NCI-H1048 (cell line): Measurements from ENCODE around the gene ZCCHC17.
"Not testable (repeated sequence)": the region's sequence is repeated elsewhere in the genome, so short reads cannot be mapped to it uniquely, and the experiment has no call there.

Source experiments
- DNase-seq: peaks from one replicate; lab custom pipeline; 2025; lab: John Stamatoyannopoulos, UW

The ZCCHC17 gene

DNA sequence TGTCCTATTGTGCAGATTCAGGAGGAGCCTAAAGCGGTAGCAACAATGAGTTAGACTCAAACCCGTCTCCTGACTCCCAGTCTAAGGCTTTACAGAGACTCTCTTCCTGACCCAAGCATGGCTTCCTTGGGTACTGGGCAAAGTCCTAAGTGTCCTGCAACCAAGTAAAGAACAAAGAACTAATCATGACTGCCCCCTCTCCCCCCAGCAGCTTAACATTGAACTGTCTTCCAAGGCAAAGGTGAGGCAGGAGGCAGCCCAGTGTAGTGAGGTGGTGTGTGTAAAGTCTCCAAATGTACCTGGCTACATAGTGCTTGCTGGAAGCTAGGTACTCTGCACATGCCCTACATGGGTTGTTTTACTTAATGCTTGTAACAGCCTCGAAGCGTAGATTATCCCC is 73.7 kb downstream of the ZCCHC17 start:
- DNase-seq, result no peak

DNA sequence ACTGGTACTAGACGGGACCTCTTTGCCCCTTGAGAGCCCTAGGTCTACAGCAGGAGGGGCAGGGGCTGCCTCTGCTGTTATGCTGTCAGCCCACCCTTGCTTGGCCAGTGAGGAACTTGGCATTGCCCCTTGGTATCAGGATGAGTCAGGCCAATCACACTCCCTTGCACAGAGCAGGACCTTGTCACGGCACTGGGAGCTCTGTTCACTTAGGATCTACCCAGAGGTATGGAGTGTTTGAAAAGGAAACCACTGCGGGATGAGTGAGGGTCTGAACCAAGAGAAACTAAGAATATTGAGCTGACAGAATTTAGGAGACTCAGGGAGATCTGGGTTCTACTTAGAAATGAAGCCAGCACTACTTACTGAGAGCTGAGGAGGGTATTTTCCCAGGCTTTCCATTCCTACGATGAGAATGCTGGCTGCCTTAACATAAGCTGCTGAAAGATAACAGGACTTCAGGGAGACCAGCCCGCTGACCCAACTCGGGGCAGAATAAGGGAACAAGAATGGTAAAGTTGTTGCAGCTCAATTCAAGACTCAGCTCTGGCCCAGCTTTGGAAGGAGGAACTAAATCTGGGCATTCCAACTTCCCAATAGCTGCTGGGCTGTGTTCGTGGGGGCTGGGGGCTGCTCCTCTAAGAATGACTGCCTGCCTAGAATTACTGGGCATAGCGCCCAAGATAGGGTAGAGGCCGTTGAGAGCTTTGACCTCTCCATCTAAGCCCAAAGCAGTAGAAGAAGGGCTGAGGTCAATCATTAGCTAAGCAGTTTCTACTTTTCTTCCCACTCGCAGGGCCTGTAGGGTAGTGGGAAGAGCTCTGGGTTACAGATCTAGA is 74.5 kb downstream of the ZCCHC17 start:
- DNase-seq, result no peak

DNA sequence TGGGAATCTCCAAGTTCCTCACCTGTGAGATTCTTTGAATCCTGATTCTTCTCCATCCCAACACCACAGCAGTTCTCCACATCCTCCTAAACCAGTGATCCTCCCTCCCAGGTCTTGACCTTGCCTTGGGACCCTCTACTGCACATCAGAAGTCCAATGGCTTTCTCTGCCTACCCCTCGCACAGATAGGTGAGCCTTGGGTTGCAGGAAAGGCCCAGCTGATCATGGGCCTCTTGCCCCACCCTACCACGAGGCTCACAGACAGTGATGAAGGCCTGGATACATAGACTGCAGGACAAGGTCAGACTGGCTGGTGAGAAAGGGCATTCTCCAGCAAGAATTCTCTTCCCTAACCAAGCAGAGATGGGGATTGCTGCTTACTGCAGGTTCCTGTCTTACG is 75.2 kb downstream of the ZCCHC17 start:
- DNase-seq, result no peak

GRCh38 chr1:31372751-31373055 is 75.9 kb downstream of the ZCCHC17 start:
- no peak for DNase-seq

DNA sequence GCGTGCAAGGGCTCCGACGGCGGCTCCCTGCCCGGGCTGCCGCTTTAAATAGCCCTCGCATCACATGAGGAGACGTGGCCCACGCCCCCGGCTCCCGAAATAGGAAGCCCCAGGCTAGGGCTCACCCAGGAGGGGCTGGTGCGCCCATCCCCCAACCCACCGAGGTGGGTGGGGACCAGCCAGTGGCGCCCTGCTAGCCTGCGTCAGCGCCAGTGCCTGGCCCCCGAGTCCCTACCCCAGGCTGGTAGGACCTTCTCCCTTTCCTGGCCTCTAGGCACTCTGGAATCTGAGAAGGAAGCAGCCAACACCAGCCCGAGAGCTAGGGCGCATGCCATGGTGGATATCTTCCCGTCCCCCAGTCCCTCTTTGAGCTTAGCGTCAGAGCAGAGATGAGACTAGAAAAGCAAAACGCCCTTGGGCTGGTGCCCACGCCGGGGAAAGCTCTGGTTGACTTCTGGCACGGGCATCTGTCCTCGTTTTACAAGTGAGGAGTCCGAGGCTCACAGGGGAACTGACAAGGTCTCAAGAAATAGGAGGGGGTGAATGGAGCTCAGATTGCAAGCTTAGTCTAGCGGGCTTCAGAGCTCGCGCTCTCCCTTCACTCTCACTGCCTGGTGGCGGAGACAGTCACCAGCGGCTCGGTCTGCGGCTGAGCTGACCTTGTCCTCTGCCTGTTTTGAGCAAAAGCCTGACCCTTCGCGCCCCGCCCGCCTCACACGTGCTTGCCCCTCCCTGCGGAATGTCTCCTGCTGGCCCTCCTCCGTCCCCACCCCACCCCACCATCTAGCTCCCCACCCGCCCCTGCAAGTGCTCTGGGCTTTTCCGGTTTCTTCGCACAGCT is 76.4 kb downstream of the ZCCHC17 start, which contains the start of gene FABP3:
TSS of gene FABP3 (minus strand) at position 21 of the 841 bp plus-strand sequence. CDS start 62 bp downstream, outside the sequence.
- DNase-seq, result no peak

DNA sequence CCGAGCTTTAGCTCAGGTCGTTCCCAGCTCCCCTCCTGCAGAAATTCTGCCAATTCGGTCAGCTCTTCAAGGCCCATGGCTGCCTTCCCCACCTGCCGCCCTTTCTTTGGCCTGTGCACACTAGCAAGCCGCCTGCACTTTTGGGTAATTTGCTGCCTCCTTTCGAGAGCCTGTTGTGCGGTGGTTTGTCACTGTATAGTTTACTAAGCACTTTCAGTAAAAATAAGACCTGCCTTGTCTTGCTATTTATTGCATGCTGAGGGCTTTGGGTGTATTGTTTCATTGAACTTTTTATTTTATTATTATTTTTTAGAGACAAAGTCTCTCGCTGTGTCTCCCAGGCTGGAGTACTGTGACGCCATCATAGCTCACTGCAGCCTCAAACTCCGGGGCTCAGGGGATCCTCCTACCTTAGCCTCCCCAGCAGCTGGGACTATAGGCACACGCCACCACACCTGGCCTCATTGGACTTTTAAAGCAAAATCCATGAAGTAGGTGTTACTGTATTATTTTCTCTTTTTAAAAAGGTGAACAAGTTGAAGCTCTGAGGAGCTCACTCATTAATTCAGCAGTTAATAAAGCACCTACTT is 77.2 kb downstream of the ZCCHC17 start:
- no peak for DNase-seq

GRCh38 chr1:31374511-31375196 is 77.8 kb downstream of the ZCCHC17 start:
- DNase-seq, result no peak

DNA sequence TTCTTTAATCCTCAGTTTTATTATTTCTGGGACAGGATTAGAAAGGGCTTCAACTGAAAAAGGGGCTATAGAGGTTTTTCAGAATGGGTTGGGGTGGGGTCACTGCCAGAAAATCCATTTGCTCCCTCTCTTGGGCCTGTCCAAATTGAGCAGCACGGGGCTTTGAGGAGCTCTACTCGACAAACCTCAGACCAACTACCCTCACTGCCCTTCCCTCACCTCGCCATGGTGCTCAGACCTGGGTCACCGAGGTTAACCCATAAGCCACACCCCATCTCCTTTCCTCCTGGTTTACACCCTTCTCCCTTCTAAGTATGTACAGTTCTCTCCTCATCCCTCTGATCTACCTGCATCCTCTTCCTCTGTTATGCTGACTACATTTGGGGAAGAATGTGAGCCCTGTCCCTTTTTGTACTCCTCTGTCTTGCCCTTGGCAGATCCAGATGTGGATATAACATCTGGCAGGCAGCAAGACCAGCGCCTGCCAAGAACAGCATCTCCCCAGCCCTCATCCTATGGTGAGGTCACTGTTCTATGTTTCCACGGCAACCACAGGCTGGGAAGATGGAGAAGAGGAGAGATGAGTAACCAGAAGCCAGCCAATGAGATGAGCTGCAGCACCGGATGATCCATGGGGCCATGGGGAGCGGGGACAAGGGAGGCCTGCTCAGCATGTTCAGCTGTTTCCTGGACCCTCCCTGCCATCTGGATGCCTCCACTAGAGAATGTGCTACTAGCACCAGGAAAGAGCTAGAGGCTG is 79.7 kb downstream of the ZCCHC17 start:
- no peak for DNase-seq

GRCh38 chr1:31377364-31377863 is 80.6 kb downstream of the ZCCHC17 start:
- DNase-seq, result no peak

- no peak for DNase-seq
These were observed 81.2 kb downstream of the ZCCHC17 start for GRCh38 chr1:31378001-31378400.

DNA sequence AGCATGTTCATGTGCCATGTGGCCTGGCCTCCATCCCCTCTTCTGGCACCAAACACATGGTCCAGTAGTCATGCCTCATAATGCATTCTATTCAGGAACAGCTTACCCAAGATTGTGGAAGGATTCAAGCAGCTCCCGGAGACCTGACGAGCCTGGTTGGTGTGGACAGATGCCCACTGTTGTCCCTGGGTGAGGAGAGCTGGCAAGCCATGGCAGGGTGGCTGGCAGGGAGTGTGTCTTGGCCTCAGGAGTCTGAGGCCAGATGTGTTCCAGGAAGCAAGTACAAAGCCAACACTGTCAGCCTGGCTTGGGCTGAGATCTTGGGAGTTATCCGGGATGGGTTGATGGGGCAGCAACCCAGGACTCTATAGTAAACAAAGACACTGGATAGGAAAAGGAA is 83.3 kb downstream of the ZCCHC17 start:
- DNase-seq, result no peak

DNA sequence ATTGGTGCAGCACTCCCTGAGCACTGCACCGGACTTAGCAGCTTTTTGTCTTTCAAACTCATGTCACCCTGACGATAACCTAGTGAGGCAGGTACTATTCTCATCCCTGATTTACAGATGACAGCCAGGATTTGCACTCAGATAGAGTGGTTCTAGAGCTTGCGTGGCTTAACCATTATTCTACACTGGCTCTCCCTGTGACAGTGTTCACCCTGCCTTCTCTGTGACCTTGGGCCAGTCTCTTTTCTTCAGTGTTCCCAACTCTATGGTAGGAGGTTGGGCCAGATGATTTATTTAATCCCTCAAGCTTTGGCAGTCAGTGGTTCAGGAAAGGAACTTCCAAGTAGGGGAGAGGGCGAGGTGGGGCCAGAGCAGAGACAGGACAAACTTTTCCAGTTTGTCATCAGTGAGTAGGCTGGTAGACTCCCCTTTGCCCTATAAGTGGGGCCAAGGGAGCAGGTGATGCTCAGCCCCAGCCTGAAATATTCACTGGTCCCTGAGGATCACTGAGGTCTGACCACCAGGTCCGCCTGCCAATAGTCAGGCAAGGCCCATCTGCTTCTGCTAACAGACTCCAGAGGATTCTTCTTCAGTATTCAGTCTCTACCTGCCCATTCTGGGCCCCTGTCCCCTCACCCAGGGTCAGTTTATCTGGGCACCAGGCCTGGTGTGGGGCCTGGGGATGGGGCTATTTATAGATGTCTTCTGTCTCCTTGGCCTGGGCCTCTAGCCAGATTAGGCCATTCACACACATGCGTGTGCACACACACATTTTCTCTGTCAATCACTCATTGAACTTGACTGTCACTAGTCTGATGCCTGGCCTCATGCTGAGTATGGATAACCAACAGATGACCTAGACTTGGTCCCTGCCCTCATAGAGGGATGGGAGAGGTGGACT is 84.8 kb downstream of the ZCCHC17 start:
- DNase-seq, result no peak

GRCh38 chr1:31382379-31382989 is 85.7 kb downstream of the ZCCHC17 start:
- no peak for DNase-seq

DNA sequence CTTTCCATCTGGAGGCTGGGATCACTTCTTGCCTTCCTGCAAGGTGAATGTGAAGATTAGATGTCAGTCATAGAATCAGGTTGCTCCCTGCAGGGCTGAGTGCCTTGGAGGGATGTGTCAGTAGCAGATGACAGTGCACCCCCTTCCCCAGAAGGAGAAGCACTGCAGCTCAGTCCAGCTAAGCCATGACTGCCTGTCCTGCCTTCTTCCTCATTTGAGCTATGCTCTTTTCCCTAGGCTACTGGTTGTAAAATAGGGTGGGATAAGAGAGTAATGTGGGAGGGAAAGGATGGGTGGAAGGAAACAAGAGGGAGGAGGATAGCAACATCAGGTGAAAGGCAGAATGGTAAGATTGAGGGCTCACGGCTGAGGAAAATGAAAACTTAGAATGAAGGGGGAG is 87.1 kb downstream of the ZCCHC17 start:
- no peak for DNase-seq

DNA sequence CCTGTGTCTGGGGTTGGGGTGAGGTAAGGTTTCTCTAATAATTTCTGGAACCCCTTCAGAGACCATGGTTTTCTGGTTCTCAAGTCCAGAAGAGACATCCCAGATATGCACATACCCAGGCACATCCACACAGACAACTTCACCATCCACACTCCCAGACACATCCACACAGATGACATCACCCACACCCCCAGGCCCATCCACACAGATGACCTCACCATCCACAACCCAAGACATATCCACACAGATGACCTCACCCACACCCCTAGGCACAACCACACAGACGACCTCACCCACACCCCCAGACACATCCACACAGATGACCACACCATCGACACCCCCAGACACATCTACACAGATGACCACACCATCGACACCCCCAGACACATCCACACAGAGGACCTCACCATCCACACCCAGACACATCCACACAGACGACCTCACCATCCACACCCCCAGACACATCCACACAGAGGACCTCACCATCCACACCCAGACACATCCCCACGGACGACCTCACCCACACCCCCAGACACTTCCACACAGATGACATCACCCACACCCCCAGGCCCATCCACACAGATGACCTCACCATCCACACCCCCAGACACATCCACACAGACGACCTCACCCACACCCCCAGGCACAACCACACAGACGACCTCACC is 89.9 kb downstream of the ZCCHC17 start:
- DNase-seq, result not testable (repeated sequence)

GRCh38 chr1:31387612-31388011 is 90.8 kb downstream of the ZCCHC17 start:
- no peak for DNase-seq

- DNase-seq, result no peak
These were observed 92.8 kb downstream of the ZCCHC17 start for GRCh38 chr1:31389616-31390015.

DNA sequence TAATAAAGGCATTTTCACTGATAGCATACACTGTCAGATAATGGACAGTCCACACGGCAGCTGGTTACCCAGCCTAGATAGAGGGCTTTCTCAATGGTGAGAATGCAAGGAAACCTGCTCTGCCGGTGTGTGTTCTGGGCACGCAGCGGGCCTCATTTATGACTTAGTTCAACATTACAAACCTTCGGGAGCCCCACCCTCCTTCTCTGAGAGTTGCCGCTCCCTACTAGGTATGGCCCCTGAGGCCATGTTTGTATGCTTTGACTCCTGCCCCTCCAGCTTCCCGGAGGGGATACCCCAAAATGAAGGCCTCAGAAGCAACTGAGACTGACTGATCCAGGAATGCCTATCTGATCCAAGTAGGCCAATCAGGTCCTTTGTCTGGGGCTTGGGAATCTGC is 93.2 kb downstream of the ZCCHC17 start:
- no peak for DNase-seq

DNA sequence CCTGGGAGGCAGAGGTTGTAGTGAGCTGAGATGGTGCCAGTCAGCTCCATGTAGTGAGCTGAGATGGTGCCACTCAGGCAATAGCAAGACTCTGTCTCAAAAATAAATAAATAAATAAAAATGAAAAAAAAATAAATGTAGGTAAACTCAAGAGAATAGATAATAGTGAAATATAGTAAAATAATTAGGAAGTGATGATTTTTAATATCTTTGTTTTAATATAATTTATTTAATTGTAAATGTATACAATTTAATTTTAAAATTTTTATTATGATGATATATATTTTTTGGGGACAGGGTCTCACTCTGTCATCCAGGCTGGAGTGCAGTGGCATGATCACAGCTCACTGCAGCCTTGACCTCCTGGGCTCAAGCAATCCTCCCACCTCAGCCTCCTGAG is 96.6 kb downstream of the ZCCHC17 start:
- DNase-seq, result no peak
